ENCODE measurements around the gene PIP4K2C. TPM values are rescaled to one million over a fixed set of nuclear protein-coding genes. Genes with fewer than 3 reads are reported as not detected.
"Not testable (repeated sequence)": the region's sequence is repeated elsewhere in the genome, so short reads cannot be mapped to it uniquely, and the experiment has no call there.

The PIP4K2C gene
- total RNA-seq, 2 experiments from 2014 or later: 21.6 to 21.9 TPM

- H3K36me3 Mint-ChIP-seq (ENCODE audit: low read depth); H3K27ac Mint-ChIP-seq; H3K27me3 Mint-ChIP-seq; DNase-seq; H3K4me3 Mint-ChIP-seq; POLR2A ChIA-PET; CTCF ChIA-PET; H3K9me3 Mint-ChIP-seq; H3K4me1 Mint-ChIP-seq: not testable (repeated sequence)
Measured at GRCh38 chr12:57645990-57646658, 55.1 kb downstream of the PIP4K2C start.

- H3K27me3 Mint-ChIP-seq; DNase-seq; H3K36me3 Mint-ChIP-seq (ENCODE audit: low read depth); H3K9me3 Mint-ChIP-seq; H3K4me3 Mint-ChIP-seq; POLR2A ChIA-PET; H3K4me1 Mint-ChIP-seq; H3K27ac Mint-ChIP-seq; CTCF ChIA-PET: not testable (repeated sequence)
Measured at GRCh38 chr12:57646659-57647049, 55.7 kb downstream of the PIP4K2C start.

Other genes starting within 250 kb of the PIP4K2C start
- gene R3HDM2, start 160.1 kb upstream of the PIP4K2C start, total RNA-seq: 10 to 100 TPM; 70.2 to 71.5 TPM
- not detected for gene INHBC, start 156.4 kb upstream of the PIP4K2C start, total RNA-seq
- gene INHBE, start 135.9 kb upstream of the PIP4K2C start, total RNA-seq: under 1 TPM in 1 of 2 experiments, not detected in 1; 0.08 TPM
- under 1 TPM; 0.30 to 0.48 TPM for gene GLI1, start 131.4 kb upstream of the PIP4K2C start, total RNA-seq
- 100 to 1,000 TPM; 171 to 188 TPM for gene ARHGAP9, start 111.3 kb upstream of the PIP4K2C start, total RNA-seq
- 100 to 1,000 TPM; 262 to 282 TPM for gene MARS1, start 103.1 kb upstream of the PIP4K2C start, total RNA-seq
- gene DDIT3, start 70.7 kb upstream of the PIP4K2C start, total RNA-seq: 10 to 100 TPM; 19.1 to 22.7 TPM
- 10 to 100 TPM; 71.7 to 73.4 TPM for gene MBD6, start 68.4 kb upstream of the PIP4K2C start, total RNA-seq
- gene DCTN2, start 44.0 kb upstream of the PIP4K2C start, total RNA-seq: 10 to 100 TPM; 80.9 to 85.1 TPM
- gene KIF5A, start 41.1 kb upstream of the PIP4K2C start, total RNA-seq: 1 to 10 TPM in 1 of 2 experiments, under 1 TPM in 1; 0.93 to 1.0 TPM
- 10 to 100 TPM; 19.3 to 21.8 TPM for gene DTX3, start 13.6 kb downstream of the PIP4K2C start, total RNA-seq
- under 1 TPM; 0.55 to 0.93 TPM for gene ARHGEF25, start 20.2 kb downstream of the PIP4K2C start, total RNA-seq
- 1 to 10 TPM; 1.4 to 1.8 TPM for gene B4GALNT1, start 42.0 kb downstream of the PIP4K2C start, total RNA-seq
- gene OS9, start 102.9 kb downstream of the PIP4K2C start, total RNA-seq: 100 to 1,000 TPM; 146 to 152 TPM
- 10 to 100 TPM; 84.5 to 85.1 TPM for gene AGAP2, start 147.6 kb downstream of the PIP4K2C start, total RNA-seq
- 10 to 100 TPM; 21.8 to 23.0 TPM for gene TSPAN31, start 153.8 kb downstream of the PIP4K2C start, total RNA-seq
- gene CDK4, start 161.1 kb downstream of the PIP4K2C start, total RNA-seq: 10 to 100 TPM; 87.7 to 88.6 TPM
- 10 to 100 TPM; 29.2 to 31.4 TPM for gene MARCHF9, start 163.9 kb downstream of the PIP4K2C start, total RNA-seq
- gene CYP27B1, start 175.9 kb downstream of the PIP4K2C start, total RNA-seq: 1 to 10 TPM; 3.3 to 4.3 TPM
- gene METTL1, start 180.9 kb downstream of the PIP4K2C start, total RNA-seq: 10 to 100 TPM; 12.5 to 13.8 TPM
- gene EEF1AKMT3, start 181.4 kb downstream of the PIP4K2C start, total RNA-seq: 1 to 10 TPM; 4.2 to 4.7 TPM
- gene TSFM, start 191.6 kb downstream of the PIP4K2C start, total RNA-seq: 10 to 100 TPM; 28.9 to 31.5 TPM
- gene AVIL, start 227.5 kb downstream of the PIP4K2C start, total RNA-seq: 1 to 10 TPM; 1.5 to 2.4 TPM

All from activated CD4-positive, alpha-beta memory T cell treated with anti-CD3 and anti-CD28 coated beads, Interleukin-2, amount 10 ng/mL, durations not matched to agents 7 days and 5 days (primary cell).